HG03175 (cell line): ENCODE data around the gene VPS13D.

Experiments used
- ATAC-seq: cut with Tn5 transposase; IDR thresholded peaks from one replicate; pipeline ENCODE4 v1.9.1; 2021; ENCODE audit warnings: mild to moderate bottlenecking, moderate library complexity; ENCODE audit not compliant: unreplicated experiment

The VPS13D gene

DNA sequence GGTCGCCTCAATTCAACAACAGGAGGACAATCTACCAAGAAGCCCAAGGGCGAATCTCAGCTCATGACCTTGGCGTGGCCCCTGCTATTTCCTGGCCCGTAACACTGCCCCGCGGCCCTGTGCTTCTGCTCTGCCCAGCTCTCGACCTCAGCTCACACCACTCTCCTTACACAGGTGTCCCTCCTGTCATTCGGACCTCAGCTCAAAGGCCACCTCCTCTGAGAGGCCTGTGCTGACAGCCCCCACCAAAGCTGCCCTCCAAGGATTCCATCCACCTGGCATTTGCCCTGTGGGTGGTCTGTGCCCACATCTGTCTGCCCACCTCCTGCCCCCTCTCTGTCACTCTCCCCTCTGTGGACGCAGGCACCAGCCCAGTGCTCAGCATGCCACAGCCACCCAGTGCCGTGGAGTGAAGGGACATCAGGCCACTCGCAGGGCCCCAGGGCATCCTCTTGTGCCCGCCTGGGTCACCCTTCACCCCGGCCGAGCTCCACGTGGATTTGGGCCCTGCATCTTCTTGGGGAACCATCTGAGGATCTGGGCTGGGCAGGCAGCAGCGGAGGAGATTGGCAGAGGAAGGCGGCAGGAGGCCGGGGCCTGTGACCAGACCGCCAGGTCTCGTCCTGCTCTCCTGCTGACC, 317.9 kb downstream of the VPS13D start:
- ATAC-seq = no peak

DNA sequence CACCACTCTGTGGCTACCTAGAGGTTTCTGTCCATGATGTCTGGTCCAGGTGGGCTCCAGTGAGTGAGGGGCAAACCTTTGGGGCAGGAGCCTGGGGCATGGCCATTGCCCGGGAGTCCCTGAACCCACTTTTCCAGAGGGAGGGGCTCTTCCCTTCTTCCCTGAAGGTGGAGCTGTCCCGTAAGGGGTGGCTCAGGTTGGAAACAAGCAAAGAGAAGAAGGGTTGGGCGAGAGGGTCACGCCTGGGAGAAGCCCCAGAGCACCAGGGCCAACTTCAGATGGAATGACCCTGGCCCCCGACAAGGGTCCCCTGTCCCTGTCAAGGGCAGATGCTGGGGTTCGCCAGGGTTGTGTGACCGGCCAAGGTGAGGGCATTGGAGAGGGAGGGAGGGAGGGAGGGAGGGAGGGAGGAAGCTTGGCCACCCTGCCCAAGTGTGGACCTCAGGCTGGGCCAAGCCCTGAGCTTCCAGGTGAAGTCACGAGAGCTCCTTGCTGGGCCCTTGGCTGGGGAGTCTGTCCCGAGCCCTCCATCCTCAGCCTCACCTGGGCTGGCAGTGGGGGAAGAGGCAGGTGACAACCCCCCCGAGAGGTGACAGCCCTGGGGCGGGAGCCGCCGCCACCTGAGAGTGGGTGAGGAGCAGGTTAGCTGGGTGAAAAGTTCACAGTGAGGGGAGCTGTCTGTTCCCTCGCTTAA, 318.6 kb downstream of the VPS13D start:
- ATAC-seq = no peak

DNA sequence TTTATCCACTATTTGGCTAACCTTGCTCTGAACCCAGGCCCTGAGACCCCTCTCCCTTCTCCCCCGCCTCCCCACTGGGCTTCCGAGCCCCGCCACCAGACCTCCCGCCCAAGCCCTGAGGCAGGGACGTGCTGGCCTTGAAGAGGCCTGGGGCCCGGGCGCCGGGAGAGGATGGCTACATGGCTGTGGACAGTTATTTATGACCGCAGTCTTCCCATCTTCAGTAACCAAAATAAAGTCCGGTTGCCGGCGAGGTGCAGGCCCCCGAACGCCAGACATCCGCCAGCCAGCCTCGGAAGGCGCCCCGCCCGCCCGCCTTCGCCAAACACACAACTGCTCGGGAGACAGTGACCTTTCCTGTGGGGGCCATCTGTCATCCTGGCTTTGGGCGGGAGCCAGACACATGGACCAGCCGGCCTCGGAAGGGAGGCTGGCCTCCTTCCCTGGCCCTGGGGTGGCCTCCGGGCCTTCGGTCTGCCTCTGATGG, 319.2 kb downstream of the VPS13D start:
- ATAC-seq = no peak

GRCh38 chr1:12549460-12550349, 319.9 kb downstream of the VPS13D start:
- no peak for ATAC-seq

DNA sequence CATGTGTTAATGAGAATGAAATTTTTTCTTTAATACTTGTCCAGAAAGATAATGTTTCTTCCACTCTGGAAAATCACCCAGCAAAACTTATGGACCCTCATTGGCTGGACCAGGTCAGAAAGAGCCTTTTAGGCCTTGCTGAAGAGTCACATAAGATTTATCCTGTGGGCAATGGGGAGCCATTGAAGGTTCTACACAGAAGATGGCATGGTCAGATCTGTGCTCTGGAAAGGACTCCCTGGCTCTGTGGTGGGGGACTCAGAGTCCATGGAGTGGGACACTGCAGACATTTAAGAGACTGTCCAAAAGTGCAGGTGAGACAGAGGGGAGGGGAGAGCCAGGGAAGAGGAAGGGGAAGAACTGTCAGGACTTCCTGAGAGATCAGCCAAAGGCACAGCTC, 321.8 kb downstream of the VPS13D start:
- ATAC-seq = no peak

GRCh38 chr1:12552111-12552888, 322.5 kb downstream of the VPS13D start:
- no peak for ATAC-seq

- no peak for ATAC-seq
These were observed 323.4 kb downstream of the VPS13D start for GRCh38 chr1:12552951-12553921.

- ATAC-seq = no peak
These were observed 324.1 kb downstream of the VPS13D start for GRCh38 chr1:12553963-12554362.

DNA sequence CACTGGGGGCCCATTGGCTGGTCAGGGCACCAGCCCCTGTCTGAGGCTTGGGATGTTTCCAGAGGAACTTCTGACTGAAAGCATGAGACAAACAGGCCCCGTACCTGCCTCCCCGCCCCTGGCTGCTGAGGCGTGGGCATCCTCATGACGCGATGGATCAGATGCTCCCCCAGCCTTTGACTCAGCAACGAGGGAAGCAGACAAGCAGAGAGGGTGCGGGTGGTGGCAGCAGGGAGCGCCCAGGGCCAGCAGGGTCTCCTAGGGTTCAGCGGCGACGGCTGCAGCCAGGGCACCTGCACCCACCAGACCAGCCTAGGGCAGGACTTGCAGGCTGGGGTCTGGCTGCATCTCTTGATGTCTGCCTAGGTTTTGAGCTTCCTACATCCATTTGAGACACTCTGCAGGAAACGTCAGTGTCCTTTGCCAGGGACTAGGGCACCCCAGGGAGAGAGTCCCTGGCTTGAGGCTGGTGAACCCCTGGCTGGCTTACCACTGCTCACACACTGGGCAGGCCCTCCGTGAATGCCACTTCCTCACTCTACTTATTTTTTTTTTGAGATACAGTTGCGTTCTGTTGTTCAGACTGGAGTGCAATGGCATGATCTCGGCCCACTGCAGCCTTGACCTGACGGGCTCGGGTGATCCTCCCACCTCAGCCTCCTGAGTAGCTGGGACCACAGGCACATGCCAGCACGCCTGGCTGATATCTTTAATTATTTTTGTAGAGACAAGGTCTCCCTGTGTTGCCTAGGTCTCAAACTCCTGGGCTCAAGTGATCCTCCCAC, 324.9 kb downstream of the VPS13D start:
- no peak for ATAC-seq

- ATAC-seq = no peak
These were observed 325.9 kb downstream of the VPS13D start for GRCh38 chr1:12555411-12556367.

DNA sequence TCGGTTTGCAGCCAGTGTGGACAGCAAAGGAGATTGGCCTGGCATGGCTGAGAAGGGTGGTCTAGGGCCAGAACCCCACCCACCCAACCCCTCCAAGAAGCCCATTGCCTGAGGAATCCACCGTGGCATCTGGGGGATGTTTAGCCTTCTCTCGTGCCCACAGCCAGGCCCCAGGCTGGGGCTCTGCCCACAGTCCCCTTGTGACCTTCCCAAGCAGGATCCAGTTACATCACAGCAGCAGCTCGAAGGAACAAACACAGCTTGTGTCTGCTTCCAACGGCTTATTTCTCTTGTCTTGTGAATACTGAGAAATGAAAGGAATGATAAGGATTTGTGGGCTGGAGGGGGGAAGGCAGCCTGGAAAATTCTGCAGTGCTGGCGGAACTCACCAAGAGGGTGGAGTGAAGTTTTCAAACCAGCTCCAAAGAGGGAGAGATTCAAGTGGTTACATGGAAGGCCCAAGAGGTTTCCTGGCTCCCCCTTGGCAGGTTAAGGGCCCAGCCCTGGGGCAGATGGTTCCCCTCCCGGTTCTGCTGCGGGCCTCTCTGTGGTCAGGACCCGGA, 326.6 kb downstream of the VPS13D start:
- no peak for ATAC-seq

- no peak for ATAC-seq
These were observed 327.4 kb downstream of the VPS13D start for GRCh38 chr1:12556957-12557935.

DNA sequence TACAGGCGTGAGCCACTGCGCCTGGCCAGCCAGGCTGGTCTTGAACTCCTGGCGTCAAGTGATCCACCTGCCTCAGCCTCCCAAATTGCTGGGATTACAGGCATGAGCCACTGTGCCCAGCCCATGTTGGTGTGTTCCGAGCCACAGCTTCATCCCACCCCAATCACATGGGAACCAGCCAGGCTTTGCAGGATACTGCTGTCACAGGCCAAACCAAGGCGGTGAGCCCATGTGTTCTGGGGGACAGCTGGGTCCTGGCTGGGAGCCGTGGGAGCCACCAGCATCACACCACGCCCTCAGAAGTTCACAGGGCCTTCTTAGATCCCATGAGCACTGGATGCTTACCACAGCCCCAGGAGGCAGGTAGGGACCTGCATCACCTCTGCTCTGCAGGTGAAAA, 331.3 kb downstream of the VPS13D start:
- no peak for ATAC-seq
